SU-DHL-6 (cell line): ENCODE data around the gene ATXN2.

Experiments
- EZH2phosphoT487 ChIP-seq: fragments of 200-600 bp; sonication (generic), shearing (Covaris generic); conservative IDR thresholded peaks from 2 replicates; pipeline ENCODE4 v1.6.1; 2018; ENCODE audit warnings: mild to moderate bottlenecking, antibody characterized with exemption, low read length, moderate library complexity, mixed read lengths
- TF ChIP-seq, protein P1 (sequence below): fragments of 200-600 bp; sonication (generic); IDR thresholded peaks from one replicate; pipeline ENCODE4 v1.5.1; 2017; ENCODE audit warnings: antibody characterized with exemption, mild to moderate bottlenecking, low read length, moderate library complexity; ENCODE audit not compliant: insufficient read depth, poor library complexity, severe bottlenecking

DNA sequence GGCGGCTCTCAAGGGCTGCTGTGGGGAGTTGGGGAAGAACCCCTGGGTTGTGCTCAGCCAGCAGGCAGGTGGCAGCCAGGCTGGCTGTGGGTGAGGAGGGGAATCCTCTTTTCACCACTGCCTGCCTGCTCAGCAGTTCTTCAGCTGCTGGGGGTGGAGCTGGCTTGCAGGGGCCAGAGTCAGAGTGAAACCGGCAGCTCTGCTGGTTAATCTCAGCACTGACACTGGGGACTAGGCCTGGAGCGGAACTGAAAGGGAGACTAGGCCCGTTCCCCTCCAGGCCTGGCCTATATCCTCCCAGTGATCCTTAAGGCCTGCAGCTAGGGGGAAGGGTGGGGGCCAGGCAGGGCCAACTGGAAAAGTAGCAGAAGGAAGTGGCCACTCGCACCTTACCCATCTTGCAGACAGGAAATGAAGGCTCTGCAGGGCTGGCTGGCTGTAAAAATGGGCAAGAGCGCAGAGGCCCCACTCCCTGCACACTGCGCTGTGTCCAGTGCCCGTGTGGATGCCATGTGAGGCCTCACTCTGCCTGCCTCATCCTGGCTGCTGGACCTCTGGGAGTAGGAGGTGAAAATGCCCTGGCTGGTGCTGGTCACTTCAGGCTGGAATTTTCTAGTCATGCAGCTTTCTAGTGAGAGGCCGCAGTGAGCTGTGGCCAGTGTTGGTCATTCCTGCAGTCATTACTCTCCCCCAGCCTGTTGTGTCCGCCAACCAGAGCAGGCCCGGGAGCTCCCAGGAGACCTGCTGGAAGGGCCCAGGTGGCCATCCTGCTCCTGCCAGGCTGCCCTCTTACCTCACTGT lies 154.0 kb downstream of the ATXN2 start:
- TF ChIP-seq, protein P1, sequence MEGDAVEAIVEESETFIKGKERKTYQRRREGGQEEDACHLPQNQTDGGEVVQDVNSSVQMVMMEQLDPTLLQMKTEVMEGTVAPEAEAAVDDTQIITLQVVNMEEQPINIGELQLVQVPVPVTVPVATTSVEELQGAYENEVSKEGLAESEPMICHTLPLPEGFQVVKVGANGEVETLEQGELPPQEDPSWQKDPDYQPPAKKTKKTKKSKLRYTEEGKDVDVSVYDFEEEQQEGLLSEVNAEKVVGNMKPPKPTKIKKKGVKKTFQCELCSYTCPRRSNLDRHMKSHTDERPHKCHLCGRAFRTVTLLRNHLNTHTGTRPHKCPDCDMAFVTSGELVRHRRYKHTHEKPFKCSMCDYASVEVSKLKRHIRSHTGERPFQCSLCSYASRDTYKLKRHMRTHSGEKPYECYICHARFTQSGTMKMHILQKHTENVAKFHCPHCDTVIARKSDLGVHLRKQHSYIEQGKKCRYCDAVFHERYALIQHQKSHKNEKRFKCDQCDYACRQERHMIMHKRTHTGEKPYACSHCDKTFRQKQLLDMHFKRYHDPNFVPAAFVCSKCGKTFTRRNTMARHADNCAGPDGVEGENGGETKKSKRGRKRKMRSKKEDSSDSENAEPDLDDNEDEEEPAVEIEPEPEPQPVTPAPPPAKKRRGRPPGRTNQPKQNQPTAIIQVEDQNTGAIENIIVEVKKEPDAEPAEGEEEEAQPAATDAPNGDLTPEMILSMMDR: no peak
- TF ChIP-seq EZH2phosphoT487: no peak
